NOMO-1 treated with DMSO at 0.1 percent for 48 hours (cell line): ENCODE data around the gene ALDH7A1.
"Not testable (repeated sequence)": the region's sequence is repeated elsewhere in the genome, so short reads cannot be mapped to it uniquely, and the experiment has no call there.

ENCODE experiments used
- DNase-seq: peaks from one replicate; lab custom pipeline; 2025; ENCODE audit not compliant: unreplicated experiment; lab: John Stamatoyannopoulos, UW

Gene ALDH7A1

GRCh38 chr5:126595486-126596083 is 566 bp upstream of the ALDH7A1 start:
- DNase-seq, result no peak

GRCh38 chr5:126591549-126591948 is 3.5 kb downstream of the ALDH7A1 start:
- no peak for DNase-seq

GRCh38 chr5:126589536-126590297 is 5.3 kb downstream of the ALDH7A1 start:
- DNase-seq, result no peak

- no peak for DNase-seq
These were observed 7.2 kb downstream of the ALDH7A1 start for GRCh38 chr5:126587551-126588390.

- DNase-seq, result no peak
These were observed 11.3 kb downstream of the ALDH7A1 start for GRCh38 chr5:126583761-126584160.

- DNase-seq, result no peak
These were observed 15.3 kb downstream of the ALDH7A1 start for GRCh38 chr5:126579716-126580115.

GRCh38 chr5:126577415-126577814 is 17.6 kb downstream of the ALDH7A1 start:
- DNase-seq, result no peak

GRCh38 chr5:126576974-126577373 is 18.0 kb downstream of the ALDH7A1 start:
- no peak for DNase-seq

- DNase-seq, result no peak
These were observed 19.4 kb downstream of the ALDH7A1 start for GRCh38 chr5:126575644-126576043.

GRCh38 chr5:126568206-126568755 is 26.7 kb downstream of the ALDH7A1 start:
- no peak for DNase-seq

GRCh38 chr5:126562823-126563222 is 32.2 kb downstream of the ALDH7A1 start:
- no peak for DNase-seq

- DNase-seq, result no peak
These were observed 33.1 kb downstream of the ALDH7A1 start for GRCh38 chr5:126561908-126562307.

- not testable (repeated sequence) for DNase-seq
These were observed 39.9 kb downstream of the ALDH7A1 start for GRCh38 chr5:126555101-126555500.

GRCh38 chr5:126552614-126553013 is 42.4 kb downstream of the ALDH7A1 start:
- no peak for DNase-seq

- DNase-seq, result no peak
These were observed 50.8 kb downstream of the ALDH7A1 start for GRCh38 chr5:126544087-126544740.

GRCh38 chr5:126543660-126544059 is 51.4 kb downstream of the ALDH7A1 start:
- no peak for DNase-seq

GRCh38 chr5:126543009-126543408 is 52.0 kb downstream of the ALDH7A1 start:
- no peak for DNase-seq

GRCh38 chr5:126542441-126542840 is 52.6 kb downstream of the ALDH7A1 start:
- DNase-seq, result peak; percentile 61

- no peak for DNase-seq
These were observed 54.4 kb downstream of the ALDH7A1 start for GRCh38 chr5:126540631-126541030.

GRCh38 chr5:126538579-126538978 is 56.4 kb downstream of the ALDH7A1 start:
- no peak for DNase-seq

GRCh38 chr5:126536874-126537273 is 58.1 kb downstream of the ALDH7A1 start:
- no peak for DNase-seq
